Colonic mucosa (tissue), 4 donors: ENCODE data around the gene IFT57. TPM values are rescaled to one million over a fixed set of nuclear protein-coding genes. Genes with fewer than 3 reads are reported as not detected.

Experiments used
- DNase-seq: peaks from one replicate; pipeline ENCODE4 v3.0.0-alpha.2; 2020
- H3K27ac ChIP-seq: fragments of 200-600 bp; one replicate; pipeline ENCODE4 v1.8.0; 2021
- H3K27me3 ChIP-seq: fragments of 200-600 bp; one replicate; pipeline ENCODE4 v1.8.0; 2021
- H3K36me3 ChIP-seq: fragments of 200-600 bp; one replicate; pipeline ENCODE4 v1.8.0; 2021
- H3K4me1 ChIP-seq: fragments of 200-600 bp; one replicate; pipeline ENCODE4 v1.8.0; 2021; ENCODE audit warnings: mild to moderate bottlenecking
- H3K4me3 ChIP-seq: fragments of 200-600 bp; one replicate; pipeline ENCODE4 v1.8.0; 2021
- H3K9ac ChIP-seq, 2 donors: one replicate each; pipeline ENCODE4 v1.7.0; 2013; ENCODE audit warnings: control low read depth in 2 of 2, low read depth in 2 of 2, low read length in 2 of 2
- H3K9me3 ChIP-seq: fragments of 200-600 bp; one replicate; pipeline ENCODE4 v1.8.0; 2021
- CTCF ChIP-seq: fragments of 200-600 bp; IDR thresholded peaks from one replicate; pipeline ENCODE4 v1.8.0; 2022; ENCODE audit warnings: antibody characterized with exemption, mild to moderate bottlenecking
- intact Hi-C: fragments of 100-400 bp; cut with DNase I; formaldehyde crosslinking; loops from one replicate; pipeline ENCODE4 v1.14.1; 2022
- total RNA-seq, 2 donors: library from RNA; stranded (reverse); fragmentation: NEBNext Ultra II Directional in 1 of 2; extraction: Animal tissue kit (Norgen Biotek cat#: 25700) in 1 of 2; gene quantifications; one replicate each; pipeline ENCODE4 v1.2.1, GENCODE V29; 2021
- donor health status: healthy.
- donor health status: DM: no; HTN: no; CAD: no.
- donor health status: DM: no; HTN: no; CAD: no.

The IFT57 gene
- total RNA-seq, 2 donors from 2014 or later: 42.2 to 67.5 TPM

GRCh38 chr3:108251265-108251664, 29.0 kb upstream of the IFT57 start:
- H3K4me1 ChIP-seq: no peaks in the 10 kb centered on the region
- TF ChIP-seq CTCF: no peak
- H3K9me3 ChIP-seq: no peaks in the 10 kb centered on the region
- peak overlapping the region; percentile 39 for H3K27ac ChIP-seq
- peak; percentile 59 for DNase-seq
- no peaks in the 10 kb centered on the region for H3K27me3 ChIP-seq
- peak overlapping the region in 1 of 2 donors; percentile 54 for H3K9ac ChIP-seq
- H3K36me3 ChIP-seq: no peaks in the 10 kb centered on the region
- intact Hi-C loops: no loop called here
- no peak overlapping the region for H3K4me3 ChIP-seq

- Histone ChIP-seq H3K4me1 (no peaks in the 10 kb centered on the region), H3K27me3 (no peaks in the 10 kb centered on the region)
Measured at GRCh38 chr3:108250626-108251025, 28.4 kb upstream of the IFT57 start.

GRCh38 chr3:108243243-108243642, 21.0 kb upstream of the IFT57 start:
- Histone ChIP-seq H3K4me1 (no peaks in the 10 kb centered on the region), H3K9me3 (no peaks in the 10 kb centered on the region), H3K27me3 (no peaks in the 10 kb centered on the region), H3K4me3 (no peak overlapping the region), H3K36me3 (no peaks in the 10 kb centered on the region), H3K27ac (no peak overlapping the region), H3K9ac (no peak overlapping the region)
- intact Hi-C loops: no loop called here
- TF ChIP-seq CTCF: no peak
- DNase-seq: no peak

More at GRCh38 chr3:108250626-108251025, 28.4 kb upstream of the IFT57 start:
- peak overlapping the region in 1 of 2 donors; percentile 54 for H3K9ac ChIP-seq
- DNase-seq: no peak
- H3K4me3 ChIP-seq: no peak overlapping the region
- intact Hi-C loops: no loop called here
- H3K9me3 ChIP-seq: no peaks in the 10 kb centered on the region
- H3K36me3 ChIP-seq: no peaks in the 10 kb centered on the region
- peak overlapping the region; percentile 39 for H3K27ac ChIP-seq
- no peak for TF ChIP-seq CTCF

- Histone ChIP-seq H3K9ac (no peak overlapping the region), H3K4me1 (no peaks in the 10 kb centered on the region), H3K9me3 (no peaks in the 10 kb centered on the region), H3K36me3 (no peaks in the 10 kb centered on the region), H3K4me3 (no peak overlapping the region), H3K27ac (no peak overlapping the region), H3K27me3 (no peaks in the 10 kb centered on the region)
- intact Hi-C loops: no loop called here
- TF ChIP-seq CTCF: no peak
- no peak for DNase-seq
Measured at GRCh38 chr3:108242776-108243175, 20.6 kb upstream of the IFT57 start.

- Histone ChIP-seq H3K4me1 (no peaks in the 10 kb centered on the region), H3K27me3 (no peaks in the 10 kb centered on the region)
- intact Hi-C loops: no loop called here
Measured at GRCh38 chr3:108241721-108242120, 19.5 kb upstream of the IFT57 start.

More at GRCh38 chr3:108241721-108242120, 19.5 kb upstream of the IFT57 start:
- H3K27ac ChIP-seq: no peak overlapping the region
- H3K9ac ChIP-seq: no peak overlapping the region
- no peak overlapping the region for H3K4me3 ChIP-seq
- no peak for DNase-seq
- no peaks in the 10 kb centered on the region for H3K9me3 ChIP-seq
- no peaks in the 10 kb centered on the region for H3K36me3 ChIP-seq
- no peak for TF ChIP-seq CTCF
